Astrocyte (in vitro differentiated cells and primary cell): ENCODE data around the gene RSBN1.

Experiments used
- CTCF ChIP-seq: IDR thresholded peaks from 2 replicates; pipeline ENCODE4 v1.5.1; 2011; ENCODE audit warnings: low read depth, mild to moderate bottlenecking, inconsistent platforms, low read length, moderate library complexity; ENCODE audit not compliant: insufficient read depth
- EZH2 ChIP-seq: IDR thresholded peaks from 2 replicates; pipeline ENCODE4 v1.6.1; 2012; ENCODE audit warnings: mild to moderate bottlenecking, low read length, inconsistent platforms; ENCODE audit not compliant: insufficient read depth

DNA sequence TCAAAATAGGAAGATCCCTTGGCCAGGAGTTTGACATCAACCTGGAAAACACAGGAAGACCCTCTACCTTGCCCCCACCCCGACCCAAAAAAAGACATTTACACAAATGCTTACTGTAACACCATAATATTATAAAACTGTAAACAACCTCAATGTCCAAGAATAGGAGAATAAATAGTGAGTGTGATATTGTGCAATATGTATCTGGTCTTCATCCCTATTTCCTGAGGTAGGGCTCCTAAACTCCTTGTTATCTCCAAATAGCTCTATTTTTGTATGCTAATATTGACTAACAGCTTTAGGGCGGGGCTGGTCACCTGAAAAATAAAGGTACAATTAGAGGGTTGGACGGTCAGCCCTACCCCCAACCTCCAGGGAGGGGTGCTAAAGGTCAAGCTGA is 23.5 kb downstream of the RSBN1 start:
- TF ChIP-seq CTCF (no peak), EZH2 (no peak)
